Activated naive CD8-positive, alpha-beta T cell (primary cell): ENCODE data around the gene ITGA2.

Experiments used
- H3K27ac Mint-ChIP-seq: one replicate; pipeline ENCODE4 v1.8.0; 2021; ENCODE audit warnings: mixed read lengths
- H3K27me3 Mint-ChIP-seq: one replicate; pipeline ENCODE4 v1.8.0; 2021; ENCODE audit warnings: mixed read lengths
- H3K36me3 Mint-ChIP-seq: one replicate; pipeline ENCODE4 v1.8.0; 2021; ENCODE audit warnings: mixed read lengths
- H3K4me1 Mint-ChIP-seq: one replicate; pipeline ENCODE4 v1.8.0; 2021; ENCODE audit warnings: low read depth, mixed read lengths
- H3K4me3 Mint-ChIP-seq: one replicate; pipeline ENCODE4 v1.8.0; 2021; ENCODE audit warnings: mild to moderate bottlenecking, mixed read lengths
- H3K9me3 Mint-ChIP-seq: one replicate; pipeline ENCODE4 v1.8.0; 2021; ENCODE audit warnings: low read depth, mixed read lengths

The ITGA2 gene

DNA sequence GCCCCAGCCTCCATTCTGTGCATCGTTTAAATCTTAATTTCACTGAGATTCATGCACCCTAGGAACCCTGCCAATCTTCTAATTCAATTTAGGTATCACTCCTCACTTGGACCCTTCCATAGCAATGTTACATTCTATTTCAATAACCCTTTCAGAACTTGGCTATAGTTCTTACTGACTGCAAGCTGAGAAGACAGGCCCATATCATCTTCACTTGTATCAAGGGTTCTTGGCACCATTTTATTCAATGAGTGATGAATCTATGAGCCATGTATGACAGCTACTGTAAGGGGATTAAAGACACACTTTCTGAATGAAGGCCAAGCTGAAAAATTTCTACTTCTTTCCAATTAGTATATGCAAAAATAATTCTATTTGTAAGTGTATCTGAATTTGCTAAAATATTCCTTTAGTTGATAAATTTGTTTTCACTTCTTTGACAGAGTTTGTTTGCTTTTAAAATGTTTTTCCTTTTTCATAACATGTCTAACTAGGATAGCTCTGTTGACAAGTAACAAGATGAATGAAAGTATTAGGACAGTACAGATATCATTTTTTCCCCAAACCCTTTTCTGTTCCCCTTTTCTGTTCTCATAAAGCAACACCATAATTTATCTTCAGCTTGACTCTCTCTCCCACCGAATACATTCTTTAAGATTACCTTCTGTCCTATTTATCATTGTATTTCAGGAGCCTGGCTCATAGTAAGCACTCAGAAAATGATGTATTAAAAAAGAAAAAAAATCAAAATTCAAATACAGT is 9.6 kb downstream of the ITGA2 start:
- Mint-ChIP-seq H3K4me1 (no peaks in the 10 kb centered on the region), H3K36me3 (peaks cover 2% of the 10 kb centered on the region), H3K4me3 (no peak overlapping the region), H3K9me3 (no peaks in the 10 kb centered on the region), H3K27me3 (no peaks in the 10 kb centered on the region), H3K27ac (no peak overlapping the region)

GRCh38 chr5:52999344-52999949 is 10.3 kb downstream of the ITGA2 start:
- Mint-ChIP-seq H3K27me3 (no peaks in the 10 kb centered on the region), H3K4me3 (no peak overlapping the region), H3K36me3 (peaks cover 2% of the 10 kb centered on the region), H3K9me3 (no peaks in the 10 kb centered on the region), H3K4me1 (peaks cover 5% of the 10 kb centered on the region), H3K27ac (no peak overlapping the region)

- H3K27me3 Mint-ChIP-seq = no peaks in the 10 kb centered on the region
- H3K4me3 Mint-ChIP-seq = no peak overlapping the region
- H3K27ac Mint-ChIP-seq = no peak overlapping the region
- H3K9me3 Mint-ChIP-seq = no peaks in the 10 kb centered on the region
- peaks cover 2% of the 10 kb centered on the region for H3K36me3 Mint-ChIP-seq
- H3K4me1 Mint-ChIP-seq = peaks cover 18% of the 10 kb centered on the region
Observed at GRCh38 chr5:53001541-53001940, 12.4 kb downstream of the ITGA2 start.

DNA sequence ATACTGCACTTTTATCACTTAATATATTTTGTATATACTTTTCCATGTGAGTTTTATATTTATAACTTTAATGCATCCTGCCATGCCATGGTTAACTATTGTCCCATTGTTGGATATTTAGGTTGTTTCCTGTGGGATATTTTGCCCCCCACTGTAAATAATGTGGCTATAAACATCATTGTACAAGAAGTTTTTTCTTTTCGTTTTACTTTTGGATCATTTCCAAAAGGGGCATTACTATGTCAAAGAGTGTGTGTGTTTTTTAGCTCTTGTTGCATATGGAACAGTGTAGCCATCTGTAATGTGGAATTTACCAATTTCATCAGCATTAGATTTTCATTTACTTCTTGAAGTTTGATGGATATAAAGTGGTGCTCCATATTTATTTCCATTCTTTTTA is 13.3 kb downstream of the ITGA2 start:
- Mint-ChIP-seq H3K27me3 (no peaks in the 10 kb centered on the region), H3K9me3 (no peaks in the 10 kb centered on the region), H3K4me3 (no peak overlapping the region), H3K36me3 (peaks cover 2% of the 10 kb centered on the region), H3K27ac (no peak overlapping the region), H3K4me1 (peaks cover 27% of the 10 kb centered on the region)

DNA sequence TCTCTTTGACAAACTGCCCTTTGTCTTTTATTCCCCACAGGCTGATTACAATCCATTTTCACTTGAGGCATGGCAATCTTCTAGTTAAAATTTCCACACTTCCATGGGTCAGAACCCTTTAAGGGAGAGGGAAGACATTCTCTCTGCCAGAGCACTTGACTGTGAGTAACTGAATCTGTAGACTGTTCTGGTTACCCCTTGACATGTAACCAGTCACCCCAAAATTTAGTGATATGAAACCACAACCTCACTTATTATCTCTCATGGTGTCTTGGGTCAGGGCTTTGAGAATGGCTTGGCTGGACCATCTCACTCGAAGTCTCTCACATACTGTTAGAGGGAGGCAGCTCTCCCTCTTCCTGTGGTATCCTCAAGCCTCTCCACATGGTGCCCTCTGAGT is 14.0 kb downstream of the ITGA2 start:
- Mint-ChIP-seq H3K36me3 (peaks cover 2% of the 10 kb centered on the region), H3K27me3 (no peaks in the 10 kb centered on the region), H3K4me1 (peaks cover 33% of the 10 kb centered on the region), H3K27ac (no peak overlapping the region), H3K4me3 (no peak overlapping the region), H3K9me3 (no peaks in the 10 kb centered on the region)

GRCh38 chr5:53006911-53007890 is 18.0 kb downstream of the ITGA2 start:
- Mint-ChIP-seq H3K36me3 (peaks cover 2% of the 10 kb centered on the region), H3K4me3 (no peak overlapping the region), H3K27me3 (no peaks in the 10 kb centered on the region), H3K27ac (peak overlapping the region; percentile 2), H3K9me3 (no peaks in the 10 kb centered on the region), H3K4me1 (peaks cover 50% of the 10 kb centered on the region)

DNA sequence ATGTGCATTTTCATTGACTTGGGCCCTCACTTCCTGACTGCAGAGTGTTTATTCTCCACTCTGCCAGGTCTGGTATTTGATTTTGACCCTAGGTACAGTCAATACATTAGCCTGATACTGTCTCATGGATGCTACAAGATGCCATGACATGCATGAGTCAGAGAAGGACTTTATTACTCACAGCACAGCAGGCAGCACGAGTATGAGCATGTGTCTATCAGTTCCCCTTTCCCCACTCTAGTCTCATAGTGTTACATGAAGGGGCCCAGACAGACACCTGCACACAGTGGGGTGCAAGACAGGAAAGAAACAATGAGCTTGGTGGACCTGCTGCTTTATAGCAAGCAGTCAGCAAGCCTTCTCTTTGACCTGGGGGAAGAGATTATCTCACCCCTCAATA is 19.6 kb downstream of the ITGA2 start:
- Mint-ChIP-seq H3K27me3 (no peaks in the 10 kb centered on the region), H3K4me3 (no peak overlapping the region), H3K4me1 (peaks cover 50% of the 10 kb centered on the region), H3K9me3 (no peaks in the 10 kb centered on the region), H3K27ac (peak overlapping the region; percentile 76), H3K36me3 (no peaks in the 10 kb centered on the region)

- Mint-ChIP-seq H3K27me3 (no peaks in the 10 kb centered on the region), H3K36me3 (no peaks in the 10 kb centered on the region), H3K9me3 (no peaks in the 10 kb centered on the region), H3K27ac (peak overlapping the region; percentile 58), H3K4me1 (peaks cover 42% of the 10 kb centered on the region), H3K4me3 (no peak overlapping the region)
Observed at GRCh38 chr5:53009816-53010215, 20.7 kb downstream of the ITGA2 start.

DNA sequence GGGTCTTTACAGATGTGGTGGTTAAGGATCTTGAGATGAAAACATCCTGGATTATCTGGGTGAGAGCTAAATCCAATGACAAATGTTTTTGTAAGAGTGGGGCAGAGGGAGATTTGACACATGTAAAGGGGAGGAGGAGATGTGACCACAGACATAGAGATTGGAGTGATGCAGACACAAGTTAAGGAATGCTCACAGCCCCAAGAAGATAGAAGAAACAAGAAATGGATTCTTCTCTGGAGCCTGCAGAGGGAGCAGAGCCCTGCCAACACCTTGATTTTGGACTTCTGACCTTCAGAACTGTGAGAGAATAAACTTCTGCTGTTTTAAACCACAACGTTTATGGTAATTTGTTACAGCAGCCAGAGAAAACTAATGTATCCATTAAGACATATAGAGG is 21.7 kb downstream of the ITGA2 start:
- no peak overlapping the region for H3K27ac Mint-ChIP-seq
- no peak overlapping the region for H3K4me3 Mint-ChIP-seq
- no peaks in the 10 kb centered on the region for H3K36me3 Mint-ChIP-seq
- peaks cover 33% of the 10 kb centered on the region for H3K4me1 Mint-ChIP-seq
- no peaks in the 10 kb centered on the region for H3K9me3 Mint-ChIP-seq
- H3K27me3 Mint-ChIP-seq = no peaks in the 10 kb centered on the region

GRCh38 chr5:53011233-53011632 is 22.1 kb downstream of the ITGA2 start:
- Mint-ChIP-seq H3K27ac (no peak overlapping the region), H3K36me3 (no peaks in the 10 kb centered on the region), H3K27me3 (no peaks in the 10 kb centered on the region), H3K4me1 (peaks cover 32% of the 10 kb centered on the region), H3K9me3 (no peaks in the 10 kb centered on the region), H3K4me3 (no peak overlapping the region)

DNA sequence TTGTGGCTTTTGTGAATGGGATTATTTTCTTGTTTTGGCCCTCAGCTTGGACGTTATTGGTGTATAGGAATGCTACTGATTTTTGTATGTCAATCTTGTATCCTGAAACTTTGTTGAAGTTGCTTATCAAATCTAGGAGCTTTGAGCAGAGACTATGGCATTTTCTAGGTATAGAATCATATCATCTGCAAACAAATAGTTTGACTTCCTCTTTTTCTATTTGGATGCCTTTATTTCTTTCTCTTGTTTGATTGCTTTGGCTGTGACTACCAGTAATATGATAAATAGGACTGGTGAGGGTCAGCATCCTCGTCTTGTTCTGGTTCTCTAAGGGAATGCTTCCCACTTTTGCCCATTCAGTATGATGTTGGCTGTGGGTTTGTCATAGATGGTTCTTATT is 24.7 kb downstream of the ITGA2 start:
- no peaks in the 10 kb centered on the region for H3K36me3 Mint-ChIP-seq
- H3K4me3 Mint-ChIP-seq = no peak overlapping the region
- H3K4me1 Mint-ChIP-seq = peaks cover 10% of the 10 kb centered on the region
- H3K27ac Mint-ChIP-seq = no peak overlapping the region
- peaks cover 1% of the 10 kb centered on the region for H3K27me3 Mint-ChIP-seq
- H3K9me3 Mint-ChIP-seq = no peaks in the 10 kb centered on the region

DNA sequence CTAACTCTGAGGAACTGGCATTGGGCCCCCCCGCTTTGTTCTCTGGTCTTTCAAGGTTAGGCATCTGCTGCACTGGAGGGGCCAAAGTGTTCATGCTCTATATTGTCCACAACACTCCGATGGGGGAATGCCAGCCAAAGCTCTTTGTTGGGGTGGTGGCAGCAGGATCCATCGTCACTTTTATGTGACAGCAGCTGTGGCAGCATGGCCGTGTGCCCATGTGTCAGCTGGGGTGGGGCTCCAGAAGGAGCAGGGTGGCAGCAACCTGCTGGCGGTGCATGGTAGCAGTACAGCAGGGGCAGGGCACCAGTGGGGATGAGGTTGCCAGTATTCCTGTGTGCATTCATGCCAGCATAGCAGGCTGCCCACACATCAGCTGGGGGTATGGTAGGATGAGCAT is 28.2 kb downstream of the ITGA2 start:
- H3K9me3 Mint-ChIP-seq = no peaks in the 10 kb centered on the region
- no peak overlapping the region for H3K27ac Mint-ChIP-seq
- peaks cover 4% of the 10 kb centered on the region for H3K27me3 Mint-ChIP-seq
- no peaks in the 10 kb centered on the region for H3K36me3 Mint-ChIP-seq
- H3K4me1 Mint-ChIP-seq = no peaks in the 10 kb centered on the region
- H3K4me3 Mint-ChIP-seq = no peak overlapping the region

DNA sequence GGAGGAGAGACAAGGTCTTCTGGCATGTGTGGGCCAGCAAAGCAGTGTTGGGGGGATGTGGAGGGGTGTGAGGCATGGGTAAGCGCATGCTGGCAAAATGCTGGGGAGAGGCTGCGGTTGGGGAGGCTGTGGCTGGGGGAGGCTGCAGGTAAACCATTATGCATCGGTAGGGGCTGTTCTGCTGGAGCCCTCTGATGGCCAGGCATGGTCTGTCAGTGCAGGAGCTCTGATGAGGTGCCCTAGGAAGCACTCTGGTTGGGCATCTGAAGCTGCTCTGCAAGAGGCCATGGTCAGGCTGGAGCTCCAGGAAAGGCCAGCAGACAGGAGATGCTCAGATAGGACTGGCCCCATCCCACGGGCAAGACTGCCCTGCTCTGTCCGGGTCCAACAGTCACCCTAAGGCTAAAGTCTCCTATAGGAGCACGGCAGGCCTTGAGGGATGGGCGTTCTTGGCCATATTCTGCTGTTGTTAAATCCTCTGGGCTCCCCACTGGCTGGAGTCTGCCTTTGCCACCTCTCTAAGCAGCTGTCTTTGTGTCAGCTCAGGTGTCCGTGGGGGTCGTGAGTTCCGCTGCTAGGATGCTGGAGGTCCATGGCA is 28.7 kb downstream of the ITGA2 start:
- Mint-ChIP-seq H3K4me3 (no peak overlapping the region), H3K9me3 (no peaks in the 10 kb centered on the region), H3K36me3 (no peaks in the 10 kb centered on the region), H3K27ac (no peak overlapping the region), H3K27me3 (peaks cover 4% of the 10 kb centered on the region), H3K4me1 (no peaks in the 10 kb centered on the region)

DNA sequence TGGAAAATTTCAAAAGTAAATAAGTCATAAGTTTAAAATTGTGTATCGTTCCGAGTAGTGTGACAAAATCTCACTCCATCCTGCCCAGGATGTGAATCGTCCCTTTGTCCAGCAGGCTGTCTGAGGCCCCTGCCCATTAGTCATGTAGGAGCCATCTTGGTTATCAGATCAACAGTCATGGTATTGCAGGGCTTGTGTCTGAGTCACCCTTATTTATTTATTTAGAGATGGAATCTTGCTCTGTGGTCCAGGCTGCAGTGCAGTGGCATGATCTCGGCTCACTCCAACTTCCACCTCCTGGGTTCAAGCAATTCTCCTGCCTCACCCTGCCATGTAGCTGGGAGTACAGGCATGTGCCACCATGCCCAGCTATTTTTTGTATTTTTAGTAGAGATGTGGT is 30.2 kb downstream of the ITGA2 start:
- Mint-ChIP-seq H3K27me3 (peaks cover 4% of the 10 kb centered on the region), H3K4me3 (no peak overlapping the region), H3K27ac (no peak overlapping the region), H3K36me3 (no peaks in the 10 kb centered on the region), H3K9me3 (no peaks in the 10 kb centered on the region), H3K4me1 (no peaks in the 10 kb centered on the region)
